Activated CD8-positive, alpha-beta memory T cell treated with anti-CD3 and anti-CD28 coated beads, Interleukin-2, amount 50 U/mL, for 24 hours (primary cell): ENCODE results near the gene ADCY6.

Experiments
- DNase-seq: peaks from one replicate; pipeline ENCODE4 v3.0.0-alpha.2; 2020; ENCODE audit errors: extremely low read depth

The ADCY6 gene

GRCh38 chr12:48788854-48789775 lies at the start of gene ADCY6:
Gene ADCY6, minus strand, starts transcription at chr12:48789089. Its CDS starts 5,655 bp downstream, at chr12:48783434.
- no peak for DNase-seq

GRCh38 chr12:48838048-48838447 lies 49.2 kb upstream of the ADCY6 start:
- no peak for DNase-seq

- DNase-seq = no peak
Observed at GRCh38 chr12:48832321-48833060, 43.6 kb upstream of the ADCY6 start.

GRCh38 chr12:48831257-48831656 lies 42.4 kb upstream of the ADCY6 start:
- no peak for DNase-seq

- DNase-seq = no peak
Observed at GRCh38 chr12:48828841-48829575, 40.1 kb upstream of the ADCY6 start.

- DNase-seq = no peak
Observed at GRCh38 chr12:48828293-48828692, 39.4 kb upstream of the ADCY6 start.

- DNase-seq = no peak
Observed at GRCh38 chr12:48827513-48828096, 38.7 kb upstream of the ADCY6 start.

GRCh38 chr12:48827026-48827425 lies 38.1 kb upstream of the ADCY6 start:
- no peak for DNase-seq

- DNase-seq = no peak
Observed at GRCh38 chr12:48826209-48826855, 37.4 kb upstream of the ADCY6 start.

GRCh38 chr12:48824905-48825304 lies 36.0 kb upstream of the ADCY6 start:
- no peak for DNase-seq

- DNase-seq = no peak
Observed at GRCh38 chr12:48824112-48824511, 35.2 kb upstream of the ADCY6 start.

GRCh38 chr12:48823281-48823680 lies 34.4 kb upstream of the ADCY6 start:
- DNase-seq = no peak

- no peak for DNase-seq
Observed at GRCh38 chr12:48822711-48823110, 33.8 kb upstream of the ADCY6 start.

GRCh38 chr12:48822139-48822538 lies 33.2 kb upstream of the ADCY6 start:
- DNase-seq = no peak

- no peak for DNase-seq
Observed at GRCh38 chr12:48819986-48820725, 31.3 kb upstream of the ADCY6 start.

GRCh38 chr12:48818831-48819590 lies 30.1 kb upstream of the ADCY6 start:
- no peak for DNase-seq

- DNase-seq = peak; percentile 47
Observed at GRCh38 chr12:48817873-48818830, 29.3 kb upstream of the ADCY6 start, which contains the start of gene CACNB3. Gene CACNB3, plus strand, starts transcription at chr12:48818496. Its CDS starts 434 bp downstream, at chr12:48818930.

- DNase-seq = no peak
Observed at GRCh38 chr12:48816143-48816854, 27.4 kb upstream of the ADCY6 start.
